HG02678 (cell line): ENCODE measurements around the gene RAB17.

Source experiments
- ATAC-seq: cut with Tn5 transposase; IDR thresholded peaks from one replicate; pipeline ENCODE4 v1.9.1; 2021; ENCODE audit warnings: mild to moderate bottlenecking, moderate library complexity; ENCODE audit not compliant: unreplicated experiment

The RAB17 gene

DNA sequence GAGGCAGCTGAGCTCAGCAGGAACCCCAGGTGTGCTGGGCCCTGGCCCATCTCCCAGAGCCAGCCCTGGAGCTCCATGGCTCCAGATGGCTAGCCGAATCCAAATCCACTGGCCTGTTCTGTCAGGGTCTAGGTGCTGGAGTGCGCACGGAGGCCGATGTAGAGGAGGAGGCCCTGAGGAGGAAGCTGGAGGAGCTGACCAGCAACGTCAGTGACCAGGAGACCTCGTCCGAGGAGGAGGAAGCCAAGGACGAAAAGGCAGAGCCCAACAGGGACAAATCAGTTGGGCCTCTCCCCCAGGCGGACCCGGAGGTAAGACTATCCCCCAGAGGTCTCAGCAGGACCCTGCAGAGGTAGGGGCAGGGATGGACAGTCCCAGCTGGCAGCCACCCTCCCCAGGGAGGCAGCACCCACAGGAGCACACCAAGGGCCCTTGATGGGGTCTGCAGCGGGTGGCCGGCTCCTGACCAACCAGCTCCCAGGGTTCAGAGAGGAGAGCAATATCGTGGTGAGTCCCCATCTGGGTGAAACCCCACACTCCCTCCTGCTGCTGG, 50.2 kb downstream of the RAB17 start:
- no peak for ATAC-seq

DNA sequence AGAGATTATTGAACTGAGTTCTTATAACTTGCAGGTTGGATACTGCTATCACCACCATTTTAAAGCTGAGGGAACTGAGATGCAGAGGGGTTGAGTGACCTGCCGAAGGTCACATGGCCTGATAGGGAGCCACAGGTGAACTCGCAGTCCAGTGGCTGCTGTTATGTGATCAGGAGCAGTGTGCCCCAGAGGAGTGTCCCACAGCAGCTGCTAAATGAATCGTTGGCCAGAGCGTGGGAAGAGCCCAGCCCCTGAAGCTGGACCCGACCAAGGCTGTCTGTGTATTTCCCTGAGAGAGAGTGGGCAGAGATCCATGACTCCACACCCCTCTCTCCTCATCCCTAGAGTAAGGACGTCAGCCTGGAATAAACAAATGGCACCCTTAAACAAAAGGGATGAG, 50.9 kb downstream of the RAB17 start:
- no peak for ATAC-seq

DNA sequence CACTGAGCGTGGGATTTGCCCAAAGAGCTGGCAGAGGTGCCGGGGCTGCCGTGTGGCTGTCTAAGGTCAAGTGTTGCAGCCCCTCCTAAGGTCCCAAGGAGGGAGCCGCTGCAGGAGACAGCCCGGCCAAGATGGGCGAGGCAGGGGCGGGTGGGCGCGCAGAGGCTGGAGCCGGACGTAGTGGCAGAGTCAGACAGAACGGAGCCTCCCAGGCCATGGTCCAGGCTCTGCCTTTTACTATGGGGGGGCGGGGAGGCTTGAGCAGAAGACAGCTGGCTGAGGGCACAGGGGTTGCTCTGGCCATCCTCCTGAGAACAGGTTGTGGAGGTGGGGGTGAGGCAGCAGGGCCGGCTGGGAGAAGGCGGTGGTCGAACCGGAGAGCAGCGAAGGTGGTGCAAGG, 51.6 kb downstream of the RAB17 start:
- ATAC-seq = no peak

DNA sequence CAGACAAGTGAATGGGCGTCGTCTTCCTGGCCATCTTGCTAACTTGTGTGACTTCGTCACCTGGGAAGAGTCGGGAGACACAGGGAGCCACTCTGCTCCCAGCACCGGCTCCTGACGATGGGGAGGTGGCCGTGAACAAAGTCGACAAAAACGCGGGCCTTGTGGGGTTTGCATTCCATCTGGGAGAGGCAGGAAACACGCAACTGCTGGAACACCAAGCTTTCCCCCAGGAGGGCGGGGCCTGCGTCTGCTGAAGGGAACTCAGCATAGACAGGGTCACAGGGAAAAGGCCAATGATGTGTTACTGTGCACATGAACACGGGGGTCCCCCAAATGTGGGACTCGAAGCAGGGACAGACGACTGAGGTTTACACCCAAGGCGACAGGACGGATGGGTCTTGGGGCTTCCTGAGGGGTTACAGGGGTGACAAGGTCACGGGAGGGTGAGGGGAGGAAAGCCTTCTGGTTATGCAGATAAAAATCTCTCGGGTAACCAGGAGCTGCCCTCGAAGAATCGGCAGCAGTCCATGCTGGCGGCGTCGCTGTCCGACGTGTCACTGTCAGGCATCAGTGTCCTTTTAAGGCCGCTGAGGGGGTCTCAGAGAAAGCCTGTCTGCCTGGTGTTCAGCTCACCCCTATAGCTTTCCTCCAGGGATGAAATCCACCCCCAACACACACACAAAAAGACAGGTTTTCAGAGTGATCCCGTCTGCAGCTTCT, 52.4 kb downstream of the RAB17 start:
- ATAC-seq = no peak

DNA sequence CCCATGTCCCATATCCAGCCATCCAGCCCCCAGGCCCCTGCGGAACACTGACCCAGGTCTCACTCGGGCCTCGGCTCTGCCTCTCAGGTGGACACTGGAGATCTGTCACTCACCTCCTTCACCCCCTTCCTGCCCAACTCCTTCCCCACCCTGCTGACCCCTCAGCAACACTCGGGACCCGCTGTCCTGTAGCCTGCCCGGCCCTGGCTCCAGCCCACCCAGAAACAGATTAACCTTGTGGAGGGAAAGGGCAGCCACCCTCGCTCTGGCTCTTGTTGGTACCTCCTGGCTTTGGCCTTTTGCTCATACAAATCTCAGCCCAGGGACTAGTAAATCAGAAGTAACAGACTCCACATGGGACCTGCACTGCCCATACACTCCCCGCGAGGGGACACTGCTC, 53.9 kb downstream of the RAB17 start:
- ATAC-seq = no peak

DNA sequence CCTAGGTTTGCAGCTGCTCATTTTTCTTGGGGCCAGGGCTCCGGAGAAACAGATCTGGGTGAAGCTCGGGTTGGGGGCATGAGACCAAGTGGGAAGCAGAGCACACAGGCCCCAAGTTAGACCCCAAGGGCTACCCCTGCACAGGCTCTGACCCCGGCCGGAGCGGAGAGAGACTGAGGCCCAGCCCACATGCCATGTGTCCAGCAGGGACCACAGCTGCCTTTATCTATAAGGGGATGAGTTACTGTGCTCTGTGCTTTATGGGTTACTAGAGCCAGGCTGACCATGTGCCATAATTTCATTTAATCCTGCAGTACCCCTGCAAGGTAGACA, 54.5 kb downstream of the RAB17 start:
- ATAC-seq = no peak

DNA sequence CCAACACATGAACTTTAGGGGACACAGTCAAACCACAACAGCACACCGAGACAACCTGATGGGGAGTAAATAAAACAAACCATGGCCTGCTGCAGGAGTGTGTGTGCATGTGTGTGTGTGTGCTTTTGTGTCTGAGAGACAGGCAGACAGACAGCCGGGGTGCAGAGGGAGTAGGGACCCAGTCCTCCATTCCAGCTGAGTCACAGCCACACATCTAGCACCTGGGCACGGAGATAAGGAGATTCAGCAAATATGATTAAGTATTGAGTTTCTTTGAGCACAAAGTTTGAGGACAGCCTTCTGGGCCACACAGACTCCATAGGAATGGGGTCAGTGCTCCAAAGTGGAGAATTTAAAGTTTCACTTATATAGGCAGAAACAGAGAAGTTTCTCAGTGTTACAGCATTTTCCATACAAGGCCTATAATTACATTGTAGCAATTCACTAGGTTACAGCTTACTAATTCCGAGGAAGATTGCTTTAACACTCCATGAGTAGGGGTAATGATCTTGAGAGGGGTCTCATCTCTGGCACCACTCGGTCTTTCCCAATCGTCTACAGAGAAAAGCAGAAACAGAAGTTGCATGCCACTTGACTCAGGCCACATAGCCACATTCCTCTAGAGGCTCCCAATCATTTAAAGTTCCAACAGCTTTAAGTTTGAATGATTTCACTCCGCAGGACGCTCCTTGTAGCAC, 55.0 kb downstream of the RAB17 start:
- ATAC-seq = no peak

DNA sequence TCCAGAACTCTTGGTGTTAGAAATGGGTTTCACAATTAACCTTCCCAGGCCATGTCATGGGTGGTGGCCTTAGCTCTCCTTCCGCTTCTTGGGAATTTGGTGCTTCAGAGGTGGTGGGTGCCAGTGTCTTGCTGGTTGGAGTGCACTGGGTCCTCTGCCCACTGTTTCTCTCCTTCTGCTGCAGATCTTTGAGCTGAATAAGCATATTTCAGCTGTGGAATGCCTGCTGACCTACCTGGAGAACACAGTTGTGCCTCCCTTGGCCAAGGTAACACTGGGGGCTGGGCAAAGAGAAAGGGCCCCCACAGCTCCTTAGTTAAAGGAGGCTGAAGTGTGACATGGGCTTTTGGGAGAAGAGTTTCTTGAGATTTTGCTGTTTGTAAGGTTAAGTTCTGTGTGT, 56.2 kb downstream of the RAB17 start:
- ATAC-seq = no peak

DNA sequence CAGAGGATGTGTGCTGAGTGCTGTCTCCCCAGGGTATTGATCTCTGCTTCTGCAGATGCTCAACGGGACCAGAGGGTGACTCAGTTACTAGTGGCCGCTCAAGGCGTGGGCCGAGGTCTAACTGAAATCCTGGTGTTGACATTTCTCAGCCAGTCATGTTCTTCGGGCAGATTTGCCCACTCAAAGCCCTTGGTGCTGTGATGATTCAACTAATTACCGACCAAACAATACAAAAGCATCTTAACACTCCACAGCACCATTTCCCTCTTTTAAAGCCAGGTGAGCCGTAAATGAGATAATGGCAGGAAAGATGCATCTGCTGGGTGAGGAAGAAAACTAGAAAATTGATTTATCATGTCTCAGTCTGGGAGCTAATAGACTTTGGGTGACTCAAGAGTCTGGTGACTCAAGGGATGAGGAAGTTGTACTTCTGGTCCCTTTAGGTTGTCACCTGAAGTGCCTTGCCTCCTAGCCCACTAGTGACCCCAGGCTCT, 56.8 kb downstream of the RAB17 start:
- ATAC-seq = no peak

DNA sequence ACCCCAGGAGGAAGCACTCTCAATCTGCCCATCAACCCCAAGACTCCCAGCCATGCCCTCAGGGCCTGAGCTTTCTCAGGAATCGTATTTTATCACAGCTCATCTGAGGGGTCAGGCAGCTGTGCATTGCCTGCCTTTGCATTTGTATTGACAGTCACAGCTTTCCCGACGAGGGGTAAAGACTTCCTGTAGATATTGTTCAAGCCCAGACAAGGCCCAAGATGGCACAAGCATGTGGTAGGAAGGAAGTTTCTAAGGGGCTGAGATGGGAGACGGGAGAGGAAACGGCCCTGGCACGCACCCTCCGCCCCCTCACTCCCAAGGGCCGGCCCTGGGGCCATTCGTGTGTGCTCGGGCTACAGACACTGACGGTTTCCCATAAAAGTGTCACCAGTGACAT, 58.4 kb downstream of the RAB17 start:
- no peak for ATAC-seq

DNA sequence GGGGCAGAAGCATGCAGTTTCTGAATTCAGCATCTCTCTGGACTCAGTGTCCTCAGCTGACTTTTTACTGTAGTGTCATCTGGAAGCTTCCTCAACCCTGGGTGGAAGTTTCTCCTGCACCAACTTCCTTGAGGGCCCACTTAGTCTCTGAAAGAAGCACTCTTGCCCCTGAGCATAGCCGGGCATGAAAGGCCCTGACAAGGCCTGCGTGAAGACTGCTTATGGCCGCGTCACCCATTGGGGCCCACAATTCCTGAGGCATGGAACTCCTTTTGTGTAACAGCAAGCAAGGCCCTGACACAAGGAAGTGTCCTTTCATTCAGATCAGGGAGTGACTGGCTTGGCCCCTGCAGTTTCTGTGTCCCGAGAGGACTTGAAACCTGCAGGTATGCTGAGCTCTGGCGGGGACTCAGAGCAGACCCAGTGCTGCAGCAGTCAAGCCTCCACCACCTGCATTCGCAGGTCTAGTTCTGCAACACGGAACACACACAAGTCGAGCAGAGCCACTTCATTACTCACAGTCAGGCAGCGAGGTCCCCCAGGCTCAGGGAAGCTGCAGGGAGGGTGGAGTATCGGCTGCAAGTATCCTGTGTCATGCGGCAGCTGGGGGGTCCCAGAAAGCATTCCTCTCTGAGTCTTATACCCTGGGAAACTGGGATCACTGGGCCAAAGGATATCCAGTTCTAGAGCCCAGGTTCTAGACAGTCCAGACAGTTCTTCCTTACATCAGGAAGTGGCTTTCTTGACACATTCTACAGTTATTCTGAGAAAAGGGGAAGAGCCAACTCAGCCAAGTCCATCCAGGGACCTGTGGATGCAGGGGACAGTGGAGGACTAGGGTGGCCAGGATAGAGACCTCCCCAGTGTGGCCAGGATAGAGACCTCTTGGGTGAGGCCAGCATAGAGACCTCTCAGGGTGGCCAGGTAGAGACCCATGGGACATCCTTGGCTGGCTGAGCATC, 59.8 kb downstream of the RAB17 start:
- ATAC-seq = peak; percentile 77

DNA sequence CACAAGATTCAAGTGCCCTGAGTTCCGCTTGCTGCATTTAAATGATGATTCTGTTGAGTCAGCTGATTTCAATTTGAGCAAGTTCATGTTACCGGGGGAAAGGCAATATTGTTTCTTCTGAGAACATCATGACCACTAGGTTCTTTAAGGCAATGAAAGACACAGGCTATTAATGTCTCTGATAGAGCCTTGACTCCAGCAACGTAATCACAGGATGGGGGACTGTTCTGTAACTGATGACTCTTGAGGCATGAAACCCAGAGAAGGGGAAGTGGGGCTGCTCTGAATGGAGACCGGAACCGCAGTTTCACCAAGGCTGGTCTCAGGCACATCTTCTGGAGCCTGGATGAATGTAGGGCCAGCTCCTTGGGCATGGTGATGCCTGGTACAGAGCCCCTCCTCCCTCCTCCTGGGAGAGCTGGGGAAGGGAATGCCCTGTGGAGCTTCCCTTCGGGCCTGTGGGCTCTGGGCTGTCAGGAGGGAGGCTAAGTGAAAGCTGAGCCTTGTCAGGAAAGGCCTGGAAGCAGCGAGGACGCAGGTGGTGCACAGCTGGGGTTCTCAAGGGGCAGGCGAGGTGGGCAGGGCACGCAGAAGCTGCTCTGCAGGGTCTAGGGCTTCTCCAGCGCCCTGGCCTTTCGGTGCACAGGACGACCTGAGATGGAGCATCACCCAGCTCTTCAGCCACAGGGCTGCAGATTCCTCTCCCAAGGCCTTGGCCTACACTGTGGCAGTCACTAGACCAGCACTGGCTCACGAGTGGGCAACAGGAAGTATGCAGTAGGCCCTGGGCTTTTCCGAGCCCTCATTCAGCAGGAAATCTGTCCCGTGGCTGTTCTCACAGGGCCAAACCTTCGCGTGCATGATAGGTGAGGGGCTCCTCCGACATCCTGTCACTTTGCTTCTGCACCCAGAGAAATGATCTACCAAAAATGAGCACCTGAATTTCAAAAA, 60.8 kb downstream of the RAB17 start:
- ATAC-seq = peak; percentile 68

DNA sequence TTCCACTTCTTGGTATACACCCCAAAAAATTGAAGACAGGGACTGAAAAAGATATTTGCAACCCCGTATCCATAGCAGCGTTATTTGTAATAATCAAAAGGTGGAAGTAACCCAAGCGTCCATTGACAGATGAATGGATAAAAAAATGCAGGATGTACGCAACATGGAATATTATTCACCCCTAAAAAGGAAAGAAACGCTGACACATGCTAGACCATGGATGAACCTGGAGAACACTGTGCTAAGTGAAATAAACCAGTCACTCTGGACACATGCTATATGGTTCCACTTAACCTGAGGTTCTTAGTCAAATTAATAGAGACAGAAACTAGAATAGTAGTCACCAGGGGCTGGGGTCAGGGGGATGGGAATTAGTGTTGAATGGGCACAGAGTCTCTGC, 62.8 kb downstream of the RAB17 start:
- ATAC-seq = no peak

DNA sequence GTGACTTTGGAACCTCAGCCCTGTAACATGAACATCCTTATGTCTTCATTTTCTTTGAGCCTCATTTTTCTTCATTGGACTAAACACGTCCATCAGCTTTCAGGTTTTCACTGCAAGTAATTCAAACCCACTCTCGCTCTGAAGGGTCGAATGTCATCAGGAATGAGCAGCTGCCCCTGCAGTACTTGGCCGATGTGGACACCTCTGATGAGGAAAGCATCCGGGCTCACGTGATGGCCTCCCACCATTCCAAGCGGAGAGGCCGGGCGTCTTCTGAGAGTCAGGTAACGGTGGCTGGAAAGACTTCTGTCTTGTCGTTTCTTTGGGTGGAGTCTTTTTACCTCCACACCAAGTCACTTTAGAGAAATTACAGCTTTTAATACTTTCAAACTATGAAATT, 63.3 kb downstream of the RAB17 start:
- ATAC-seq = no peak

DNA sequence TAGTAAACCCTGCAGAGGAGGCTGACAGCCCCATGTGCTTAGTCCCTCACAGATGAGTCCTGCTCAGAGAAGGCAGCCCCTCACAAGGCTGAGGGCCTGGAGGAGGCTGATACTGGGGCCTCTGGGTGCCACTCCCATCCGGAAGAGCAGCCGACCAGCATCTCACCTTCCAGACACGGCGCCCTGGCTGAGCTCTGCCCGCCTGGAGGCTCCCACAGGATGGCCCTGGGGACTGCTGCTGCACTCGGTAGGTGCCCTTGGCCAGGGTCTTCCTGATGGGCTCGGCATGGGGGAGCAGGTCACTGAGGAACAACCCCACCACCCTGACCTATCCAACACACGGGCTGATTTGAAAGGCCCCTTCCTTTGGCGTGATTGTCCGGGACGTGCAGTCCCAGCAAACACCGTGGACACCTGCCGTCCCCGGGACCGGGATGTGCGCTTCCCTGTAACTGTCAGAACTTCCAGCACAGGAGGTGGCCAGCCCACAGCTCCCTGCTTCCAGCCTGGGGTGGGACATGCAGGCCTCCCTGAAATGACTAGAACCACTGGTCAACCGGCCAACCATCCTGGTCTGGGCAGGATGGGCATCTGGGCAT, 64.9 kb downstream of the RAB17 start:
- ATAC-seq = no peak

DNA sequence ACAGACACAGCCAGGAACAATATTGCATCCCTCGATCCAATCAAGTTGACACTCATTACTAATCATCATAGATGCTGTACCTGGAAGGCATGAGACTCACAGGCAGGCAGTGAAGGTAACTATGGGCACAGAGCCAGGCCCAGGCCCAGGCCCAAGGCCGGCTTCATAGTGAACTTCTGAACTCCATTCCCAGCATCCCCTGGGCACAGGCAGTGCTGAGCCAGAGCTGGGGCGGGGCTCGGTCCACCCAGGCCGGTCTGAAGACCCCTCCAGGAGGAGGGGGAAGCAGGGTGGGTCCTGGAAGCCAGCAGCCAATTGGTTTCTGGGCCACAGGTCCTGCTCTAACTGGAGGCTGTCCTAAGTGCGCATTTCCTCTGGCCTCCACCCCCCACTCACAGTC, 65.9 kb downstream of the RAB17 start:
- no peak for ATAC-seq
